Endothelial cell of umbilical vein (primary cell): ENCODE data around the gene SLC50A1. TPM values are rescaled to one million over a fixed set of nuclear protein-coding genes. Genes with fewer than 3 reads are reported as not detected.

ENCODE experiments used
- BruUV-seq: library from RNA; stranded (reverse); fragments of 400-500 nt; replicated peaks from 2 replicates; lab custom pipeline; 2021; lab: Mats Ljungman, UMichigan
- CTCF ChIA-PET: fragments of 300-600, 350-600 bp; sonication (Branson Sonifier 250); formaldehyde crosslinking; loops from one replicate; lab custom pipeline; 2021; ENCODE audit warnings: antibody characterized with exemption, inconsistent platforms; lab: Charles Lee
- POLR2A ChIA-PET: fragments of 300-600, 350-600 bp; sonication (Branson Sonifier 250); formaldehyde crosslinking; loops from one replicate; lab custom pipeline; 2021; ENCODE audit warnings: antibody characterized with exemption, inconsistent platforms; lab: Charles Lee
- DNase-seq: peaks from one replicate; pipeline ENCODE4 v3.0.0-alpha.2; 2011; ENCODE audit warnings: low read depth, low spot score
- FAIRE-seq: peaks from 2 replicates; lab custom pipeline; 2011; peaks lifted over from hg19 to GRCh38; lab: Jason Lieb, UNC
- H2AFZ ChIP-seq: 2 replicates; pipeline ENCODE4 v1.6.0; 2012; ENCODE audit warnings: low read depth, low read length, control low read depth, inconsistent platforms
- H3K27ac ChIP-seq: 2 replicates; pipeline ENCODE4 v1.5.1; 2011; ENCODE audit warnings: low read depth, mild to moderate bottlenecking, control low read depth, low read length, moderate library complexity; ENCODE audit not compliant: insufficient read depth
- H3K27me3 ChIP-seq, 2 experiments: 2 replicates each; pipeline versions ENCODE4 v1.6.0 to v1.6.1; 2011; ENCODE audit warnings: low read length in 2 of 2, mixed read lengths in 1 of 2; ENCODE audit not compliant: control insufficient read depth in 2 of 2, insufficient read depth in 2 of 2
- H3K36me3 ChIP-seq, 2 experiments: 2 replicates in 1 of 2; 3 replicates in 1 of 2; pipeline ENCODE4 v1.5.1; 2011; ENCODE audit warnings: low read length in 2 of 2, mild to moderate bottlenecking in 1 of 2, moderate library complexity in 1 of 2; ENCODE audit not compliant: control insufficient read depth in 2 of 2, insufficient read depth in 2 of 2; ENCODE audit errors: extremely low read depth in 1 of 2
- H3K4me1 ChIP-seq: 3 replicates; pipeline ENCODE4 v1.5.1; 2011; ENCODE audit warnings: mild to moderate bottlenecking, low read length; ENCODE audit not compliant: control insufficient read depth, insufficient read depth; ENCODE audit errors: extremely low read depth
- H3K4me2 ChIP-seq: 2 replicates; pipeline ENCODE4 v1.6.1; 2011; ENCODE audit warnings: low read length, control low read depth, mixed read lengths; ENCODE audit not compliant: insufficient read depth
- H3K4me3 ChIP-seq, 3 experiments: fragments of 200-600 bp in 1 of 3; sonication (generic), shearing (Covaris generic) in 1 of 3; replicated peaks in 1 of 3; 2 replicates each; pipeline ENCODE4 v1.5.1; 2011 to 2016; ENCODE audit warnings: control low read depth in 3 of 3, low read length in 3 of 3, mild to moderate bottlenecking in 2 of 3, inconsistent platforms in 1 of 3, low read depth in 1 of 3, moderate library complexity in 1 of 3; ENCODE audit not compliant: insufficient read depth in 1 of 3
- H3K79me2 ChIP-seq: 2 replicates; pipeline ENCODE4 v1.6.0; 2012; ENCODE audit warnings: low read length, inconsistent platforms; ENCODE audit not compliant: control insufficient read depth, insufficient read depth
- H3K9ac ChIP-seq: replicated peaks from 2 replicates; pipeline ENCODE3; 2011; ENCODE audit warnings: low read length, control low read depth; ENCODE audit not compliant: insufficient read depth; ENCODE audit errors: extremely low read depth
- H3K9me1 ChIP-seq: replicated peaks from 3 replicates; pipeline ENCODE4 v1.6.0; 2011; ENCODE audit warnings: mild to moderate bottlenecking, low read length; ENCODE audit not compliant: control insufficient read depth, insufficient read depth; ENCODE audit errors: extremely low read depth
- H3K9me3 ChIP-seq: replicated peaks from 2 replicates; pipeline ENCODE4 v1.5.1; 2012; ENCODE audit warnings: low read length, inconsistent platforms; ENCODE audit not compliant: control insufficient read depth, insufficient read depth
- H4K20me1 ChIP-seq: replicated peaks from 2 replicates; pipeline ENCODE3; 2011; ENCODE audit warnings: mild to moderate bottlenecking, low read length; ENCODE audit not compliant: control insufficient read depth, insufficient read depth; ENCODE audit errors: extremely low read depth
- EZH2 ChIP-seq: IDR thresholded peaks from 2 replicates; pipeline ENCODE4 v1.6.1; 2012; ENCODE audit warnings: borderline replicate concordance, low read depth, mild to moderate bottlenecking, moderate library complexity, low read length, inconsistent platforms; ENCODE audit not compliant: severe bottlenecking
- FOS ChIP-seq: IDR thresholded peaks from 2 replicates; pipeline ENCODE4 v1.6.1; 2011; ENCODE audit warnings: mild to moderate bottlenecking, low read length, moderate library complexity, borderline replicate concordance; ENCODE audit not compliant: insufficient read depth
- GATA2 ChIP-seq: IDR thresholded peaks from 2 replicates; pipeline ENCODE4 v1.7.0; 2011; ENCODE audit warnings: low read depth, mild to moderate bottlenecking, moderate library complexity, mixed read lengths, low read length; ENCODE audit not compliant: insufficient read length, insufficient read depth
- JUN ChIP-seq: IDR thresholded peaks from 2 replicates; pipeline ENCODE4 v1.6.1; 2011; ENCODE audit warnings: borderline replicate concordance, low read depth; ENCODE audit not compliant: insufficient read length, insufficient read depth
- POLR2A ChIP-seq: IDR thresholded peaks from 2 replicates; pipeline ENCODE4 v1.6.1; 2012; ENCODE audit warnings: low read depth, mild to moderate bottlenecking, control low read depth, low read length
- POLR2AphosphoS5 ChIP-seq: IDR thresholded peaks from 2 replicates; pipeline ENCODE4 v1.6.1; 2012; ENCODE audit warnings: low read depth, mild to moderate bottlenecking, control low read depth, low read length, moderate library complexity; ENCODE audit not compliant: insufficient read depth
- dilution Hi-C: fragments of 300-500 bp; cut with MboI; formaldehyde crosslinking; loops from one replicate; pipeline ENCODE4 v1.15.0; 2019; ENCODE audit warnings: low sequenced_read_pairs; ENCODE audit not compliant: extremely low pct_ligation_motif_present
- intact Hi-C: fragments of 100-400 bp; cut with micrococcal nuclease; formaldehyde crosslinking; loops from one replicate; pipeline ENCODE4 v1.10.0; 2022
- polyA plus RNA-seq, 4 experiments: library from polyadenylated mRNA; depleted of rRNA in 3 of 4; stranded (reverse) in 3 of 4; unstranded in 1 of 4; fragments of >200 nt; gene quantifications; 2 replicates each; pipeline versions ENCODE4 v1.2.1 to v1.2.3, GENCODE V29; 2011 to 2012; ENCODE audit warnings: missing spikeins in 1 of 4
- total RNA-seq: library from RNA; stranded (reverse); gene quantifications from 2 replicates; pipeline ENCODE4 v1.2.3, GENCODE V29; 2021
- TF ChIP-seq, protein P1 (sequence below): IDR thresholded peaks from 2 replicates; pipeline ENCODE4 v1.6.1; 2011; ENCODE audit not compliant: insufficient read depth, insufficient read length
- TF ChIP-seq, protein P2 (sequence below), 2 donors: IDR thresholded peaks; 1 replicate in 1 of 2; 2 replicates in 1 of 2; pipeline ENCODE4 v1.5.1; 2011; ENCODE audit warnings: low read length in 2 of 2, mild to moderate bottlenecking in 2 of 2, moderate library complexity in 2 of 2, control low read depth in 1 of 2, inconsistent platforms in 1 of 2, low read depth in 1 of 2; ENCODE audit not compliant: insufficient read depth in 1 of 2; ENCODE audit errors: extremely low read depth in 1 of 2

The SLC50A1 gene
- total and polyA plus RNA-seq, 2 donors (not counting 3 experiments of a cell fraction or from before 2014, with no cell fraction given): 29.5 to 66.1 TPM

DNA sequence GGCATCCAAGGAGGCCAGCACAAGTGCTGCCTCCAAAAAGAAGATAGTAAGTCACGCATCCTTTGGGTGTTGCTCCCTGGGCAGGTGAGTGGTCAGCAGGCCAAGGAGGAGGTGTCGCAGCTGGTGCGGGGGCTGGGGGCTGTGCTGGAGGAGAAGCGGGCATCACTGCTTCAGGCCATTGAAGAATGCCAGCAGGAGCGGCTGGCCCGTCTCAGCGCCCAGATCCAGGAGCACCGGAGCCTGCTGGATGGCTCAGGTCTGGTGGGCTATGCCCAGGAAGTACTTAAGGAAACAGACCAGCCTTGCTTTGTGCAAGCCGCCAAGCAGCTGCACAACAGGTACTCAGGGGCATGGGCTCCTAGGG lies 42.2 kb downstream of the SLC50A1 start:
- POLR2A ChIA-PET: no interaction called here
- H3K27ac ChIP-seq: no peak overlapping the region
- TF ChIP-seq POLR2AphosphoS5 (no peak), POLR2A (no peak), FOS (no peak), GATA2 (no peak), EZH2 (no peak), JUN (no peak)
- TF ChIP-seq, protein P1, sequence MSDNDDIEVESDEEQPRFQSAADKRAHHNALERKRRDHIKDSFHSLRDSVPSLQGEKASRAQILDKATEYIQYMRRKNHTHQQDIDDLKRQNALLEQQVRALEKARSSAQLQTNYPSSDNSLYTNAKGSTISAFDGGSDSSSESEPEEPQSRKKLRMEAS: no peak
- TF ChIP-seq, protein P2, sequence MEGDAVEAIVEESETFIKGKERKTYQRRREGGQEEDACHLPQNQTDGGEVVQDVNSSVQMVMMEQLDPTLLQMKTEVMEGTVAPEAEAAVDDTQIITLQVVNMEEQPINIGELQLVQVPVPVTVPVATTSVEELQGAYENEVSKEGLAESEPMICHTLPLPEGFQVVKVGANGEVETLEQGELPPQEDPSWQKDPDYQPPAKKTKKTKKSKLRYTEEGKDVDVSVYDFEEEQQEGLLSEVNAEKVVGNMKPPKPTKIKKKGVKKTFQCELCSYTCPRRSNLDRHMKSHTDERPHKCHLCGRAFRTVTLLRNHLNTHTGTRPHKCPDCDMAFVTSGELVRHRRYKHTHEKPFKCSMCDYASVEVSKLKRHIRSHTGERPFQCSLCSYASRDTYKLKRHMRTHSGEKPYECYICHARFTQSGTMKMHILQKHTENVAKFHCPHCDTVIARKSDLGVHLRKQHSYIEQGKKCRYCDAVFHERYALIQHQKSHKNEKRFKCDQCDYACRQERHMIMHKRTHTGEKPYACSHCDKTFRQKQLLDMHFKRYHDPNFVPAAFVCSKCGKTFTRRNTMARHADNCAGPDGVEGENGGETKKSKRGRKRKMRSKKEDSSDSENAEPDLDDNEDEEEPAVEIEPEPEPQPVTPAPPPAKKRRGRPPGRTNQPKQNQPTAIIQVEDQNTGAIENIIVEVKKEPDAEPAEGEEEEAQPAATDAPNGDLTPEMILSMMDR (IDR thresholded peaks at IDR 0.05; ENCODE audit: extremely low read depth in 1 of 2, insufficient read depth in 1 of 2, low read depth in 1 of 2, low read length in 2 of 2): no peak
- H3K4me3 ChIP-seq: no peak overlapping the region
- peaks cover 2% of the 10 kb centered on the region for H3K79me2 ChIP-seq
- intact Hi-C loops (loop anchor here (2.0 kb wide), 1 partner anchor 15 kb away; no protein-coding TSS in a partner anchor), dilution Hi-C loops (no loop called here)
- no peak overlapping the region for H2AFZ ChIP-seq
- no peak overlapping the region for H3K4me2 ChIP-seq
- no peaks in the 10 kb centered on the region for H3K27me3 ChIP-seq
- H3K9me1 ChIP-seq: no peaks in the 10 kb centered on the region
- no peak for FAIRE-seq
- no peak overlapping the region for H3K9ac ChIP-seq
- DNase-seq: no peak
- H3K4me1 ChIP-seq: peaks cover 6% of the 10 kb centered on the region
- no peaks in the 10 kb centered on the region for H3K9me3 ChIP-seq
- CTCF ChIA-PET: interaction anchor here (1.5 to 2.0 kb wide), 2 partner anchors 15 to 47 kb away, joined by 3 to 31 read pairs; no protein-coding TSS in a partner anchor
- peaks cover 4 to 26% of the 10 kb centered on the region in 2 experiments for H3K36me3 ChIP-seq
- no TSS peak for BruUV-seq
- no peaks in the 10 kb centered on the region for H4K20me1 ChIP-seq
